ENCODE data around the gene RPUSD1. TPM values are rescaled to one million over a fixed set of nuclear protein-coding genes. Genes with fewer than 3 reads are reported as not detected.

The RPUSD1 gene
- total RNA-seq, 1 experiment from 2014 or later: 59.9 TPM

DNA sequence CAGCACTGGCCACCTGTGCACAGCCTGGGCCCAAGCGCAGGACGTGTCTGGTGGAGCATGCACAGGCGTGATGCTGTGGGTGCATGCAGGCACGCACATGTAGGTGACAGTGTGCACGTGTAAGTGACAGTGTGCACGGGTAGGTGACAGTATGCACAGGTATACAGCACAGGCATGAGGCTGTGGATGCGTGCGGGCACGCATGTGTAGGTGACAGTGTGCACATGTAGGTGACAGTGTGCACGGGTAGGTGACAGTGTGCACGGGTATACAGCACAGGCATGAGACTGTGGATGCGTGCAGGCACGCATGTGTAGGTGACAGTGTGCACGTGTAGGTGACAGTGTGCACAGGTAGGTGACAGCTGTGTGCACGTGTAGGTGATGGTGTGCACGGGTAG lies 7.9 kb downstream of the RPUSD1 start:
- DNase-seq (ENCODE audit: low read depth, low spot score) (no peak), ATAC-seq (no peak)
- Histone ChIP-seq H3K36me3 (ENCODE audit: control insufficient read depth in 1 of 2, insufficient read depth in 2 of 2, low read length in 2 of 2) (no peaks in the 10 kb centered on the region; a peak in 1 of 4 replicates), H3K9ac (ENCODE audit: low read length) (no peak overlapping the region), H3K4me2 (ENCODE audit: low read length) (no peak overlapping the region), H2AFZ (ENCODE audit: low read depth, low read length, poor library complexity, severe bottlenecking) (no peak overlapping the region), H3K27me3 (ENCODE audit: insufficient read depth, low read length) (no peaks in the 10 kb centered on the region), H3K27ac (ENCODE audit: low read depth, low read length) (no peak overlapping the region), H4K20me1 (ENCODE audit: insufficient read depth) (no peaks in the 10 kb centered on the region), H3K9me3 (ENCODE audit: control insufficient read depth in 1 of 2, insufficient read depth in 1 of 2, low read depth in 1 of 2, low read length in 2 of 2) (no peaks in the 10 kb centered on the region), H3K79me2 (ENCODE audit: insufficient read depth, low read length) (no peaks in the 10 kb centered on the region), H3K9me2 (ENCODE audit: insufficient read depth) (no peaks in the 10 kb centered on the region), H3K4me1 (ENCODE audit: control insufficient read depth in 1 of 2, insufficient read depth in 2 of 2, low read length in 2 of 2) (peaks cover 14 to 32% of the 10 kb centered on the region in 2 experiments), H3K4me3 (replicated peaks in 1 of 2; ENCODE audit: low read depth in 1 of 2, low read length in 2 of 2) (no peak overlapping the region)
- intact Hi-C loops (cut with micrococcal nuclease): no loop called here
- ChIA-PET CTCF (no interaction called here), POLR2A (no interaction called here), RAD21 (ENCODE audit: low non-redundant PET in 1 of 2, low total read pairs in 2 of 2, uncharacterized antibody in 2 of 2, unreplicated experiment in 2 of 2) (no interaction called here)
- no peak for TF ChIP-seq SRF (IDR thresholded peaks at IDR 0.05; ENCODE audit: low read depth)
- no peak for TF ChIP-seq SIN3A (IDR thresholded peaks at IDR 0.05; ENCODE audit: low read depth)
- TF ChIP-seq CBX3 (IDR thresholded peaks at IDR 0.05; ENCODE audit: low read depth): no peak
- no peak for TF ChIP-seq ELF1 (IDR thresholded peaks at IDR 0.05; ENCODE audit: borderline replicate concordance, low read depth)
- TF ChIP-seq FOSL1 (IDR thresholded peaks at IDR 0.05; ENCODE audit: low read depth): no peak
- TF ChIP-seq, protein P1, sequence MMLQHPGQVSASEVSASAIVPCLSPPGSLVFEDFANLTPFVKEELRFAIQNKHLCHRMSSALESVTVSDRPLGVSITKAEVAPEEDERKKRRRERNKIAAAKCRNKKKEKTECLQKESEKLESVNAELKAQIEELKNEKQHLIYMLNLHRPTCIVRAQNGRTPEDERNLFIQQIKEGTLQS (IDR thresholded peaks at IDR 0.05): no peak
- TF ChIP-seq CEBPB (IDR thresholded peaks at IDR 0.05; ENCODE audit: low read depth): no peak
- TF ChIP-seq, protein P2, sequence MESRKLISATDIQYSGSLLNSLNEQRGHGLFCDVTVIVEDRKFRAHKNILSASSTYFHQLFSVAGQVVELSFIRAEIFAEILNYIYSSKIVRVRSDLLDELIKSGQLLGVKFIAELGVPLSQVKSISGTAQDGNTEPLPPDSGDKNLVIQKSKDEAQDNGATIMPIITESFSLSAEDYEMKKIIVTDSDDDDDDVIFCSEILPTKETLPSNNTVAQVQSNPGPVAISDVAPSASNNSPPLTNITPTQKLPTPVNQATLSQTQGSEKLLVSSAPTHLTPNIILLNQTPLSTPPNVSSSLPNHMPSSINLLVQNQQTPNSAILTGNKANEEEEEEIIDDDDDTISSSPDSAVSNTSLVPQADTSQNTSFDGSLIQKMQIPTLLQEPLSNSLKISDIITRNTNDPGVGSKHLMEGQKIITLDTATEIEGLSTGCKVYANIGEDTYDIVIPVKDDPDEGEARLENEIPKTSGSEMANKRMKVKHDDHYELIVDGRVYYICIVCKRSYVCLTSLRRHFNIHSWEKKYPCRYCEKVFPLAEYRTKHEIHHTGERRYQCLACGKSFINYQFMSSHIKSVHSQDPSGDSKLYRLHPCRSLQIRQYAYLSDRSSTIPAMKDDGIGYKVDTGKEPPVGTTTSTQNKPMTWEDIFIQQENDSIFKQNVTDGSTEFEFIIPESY (IDR thresholded peaks at IDR 0.05; ENCODE audit: extremely low read depth, insufficient replicate concordance, low read length): no peak
- TF ChIP-seq, protein P3, sequence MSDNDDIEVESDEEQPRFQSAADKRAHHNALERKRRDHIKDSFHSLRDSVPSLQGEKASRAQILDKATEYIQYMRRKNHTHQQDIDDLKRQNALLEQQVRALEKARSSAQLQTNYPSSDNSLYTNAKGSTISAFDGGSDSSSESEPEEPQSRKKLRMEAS (IDR thresholded peaks at IDR 0.05): no peak
- no peak for TF ChIP-seq TCF7L2 (IDR thresholded peaks at IDR 0.05; ENCODE audit: borderline replicate concordance, extremely low read depth, insufficient read depth, insufficient read length)
- BruUV-seq (replicated peaks): no TSS peak

All from HCT116 (cell line).